RWPE2 (cell line): ENCODE data around the gene PRRC2A.

ENCODE experiments used
- ATAC-seq: fragments of 200-7000 bp; cut with Tn5 transposase; 3 replicates; pipeline ENCODE4 v1.9.1; 2021; ENCODE audit warnings: low read depth
- DNase-seq: peaks from one replicate; pipeline ENCODE4 v3.0.0-alpha.2; 2020; ENCODE audit warnings: low spot score
- H3K27ac ChIP-seq: fragments of 450-650 bp; 2 replicates; pipeline ENCODE4 v1.5.1; 2017; ENCODE audit warnings: mild to moderate bottlenecking; ENCODE audit not compliant: poor library complexity, severe bottlenecking
- H3K27me3 ChIP-seq: fragments of 250-450 bp; sonication (Bioruptor Pico); 2 replicates; pipeline ENCODE4 v1.5.1; 2021; ENCODE audit warnings: mild to moderate bottlenecking, moderate library complexity; ENCODE audit not compliant: insufficient read depth, poor library complexity, severe bottlenecking
- H3K36me3 ChIP-seq: fragments of 250-450 bp; sonication (Bioruptor Pico); 2 replicates; pipeline ENCODE4 v1.5.1; 2020; ENCODE audit warnings: low read depth, mild to moderate bottlenecking, moderate library complexity
- H3K4me1 ChIP-seq: fragments of 250-450 bp; sonication (Bioruptor Pico); 2 replicates; pipeline ENCODE4 v1.5.1; 2021; ENCODE audit warnings: mild to moderate bottlenecking, moderate library complexity; ENCODE audit not compliant: insufficient read depth, poor library complexity, severe bottlenecking
- H3K4me3 ChIP-seq: fragments of 250-450 bp; sonication (Bioruptor Pico); 2 replicates; pipeline ENCODE4 v1.5.1; 2021; ENCODE audit warnings: mild to moderate bottlenecking, moderate library complexity; ENCODE audit not compliant: severe bottlenecking
- H3K9me3 ChIP-seq: fragments of 250-450 bp; sonication (Bioruptor Pico); 2 replicates; pipeline ENCODE4 v1.5.1; 2021; ENCODE audit warnings: mild to moderate bottlenecking, moderate library complexity; ENCODE audit not compliant: severe bottlenecking
- TF ChIP-seq, protein P1 (sequence below): fragments of 450-650 bp; IDR thresholded peaks from one replicate; pipeline ENCODE4 v1.5.1; 2017; ENCODE audit warnings: mild to moderate bottlenecking, moderate library complexity; ENCODE audit not compliant: poor library complexity, severe bottlenecking

PRRC2A gene

DNA sequence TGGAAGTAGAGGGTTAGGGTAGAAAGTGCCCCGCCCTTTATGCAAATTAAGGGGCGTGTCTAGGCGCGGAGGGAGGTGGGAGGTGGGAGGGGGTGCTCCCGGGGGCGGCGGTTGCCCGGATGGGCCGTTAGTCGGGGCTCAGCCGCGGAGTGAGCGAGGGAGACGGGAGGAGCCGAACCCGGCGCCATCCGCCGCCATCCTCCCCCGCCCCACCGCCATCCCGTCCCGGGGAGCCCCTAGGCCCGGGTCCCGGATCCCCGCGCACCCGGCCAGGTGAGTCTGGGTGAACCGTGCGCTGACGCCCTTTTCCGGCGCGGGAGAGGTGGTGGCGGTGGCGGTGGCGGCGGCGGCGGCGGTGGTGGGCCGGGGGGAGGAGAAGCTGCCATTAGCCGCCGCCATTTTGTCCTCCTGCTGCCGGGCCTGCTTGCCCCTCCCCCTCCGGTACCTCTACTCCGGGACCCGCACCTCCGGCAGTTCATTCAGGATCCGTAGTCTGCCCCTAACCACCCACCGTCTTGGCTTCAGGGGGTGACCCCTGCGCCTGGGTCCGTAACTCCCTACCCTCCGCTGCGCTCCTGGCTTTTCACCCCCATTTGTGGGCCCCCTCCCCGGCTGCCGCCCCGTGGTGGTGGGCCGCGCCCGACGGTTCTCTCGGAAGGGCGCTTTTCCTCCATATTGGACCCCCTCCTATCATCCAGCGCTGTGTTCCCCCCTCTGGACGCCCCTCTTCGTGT is at the start of gene PRRC2A:
TSS of gene PRRC2A (plus strand) at position 130 of the 734 bp plus-strand sequence. CDS start 2,075 bp downstream, outside the sequence.
- Histone ChIP-seq H3K9me3 (no peaks in the 10 kb centered on the region), H3K27me3 (no peaks in the 10 kb centered on the region), H3K4me3 (peak within 1 kb of the TSS; percentile 84), H3K36me3 (peaks cover 44% of the 10 kb centered on the region), H3K4me1 (peaks cover 12% of the 10 kb centered on the region), H3K27ac (peak within 1 kb of the TSS; percentile 89)
- TF ChIP-seq, protein P1, sequence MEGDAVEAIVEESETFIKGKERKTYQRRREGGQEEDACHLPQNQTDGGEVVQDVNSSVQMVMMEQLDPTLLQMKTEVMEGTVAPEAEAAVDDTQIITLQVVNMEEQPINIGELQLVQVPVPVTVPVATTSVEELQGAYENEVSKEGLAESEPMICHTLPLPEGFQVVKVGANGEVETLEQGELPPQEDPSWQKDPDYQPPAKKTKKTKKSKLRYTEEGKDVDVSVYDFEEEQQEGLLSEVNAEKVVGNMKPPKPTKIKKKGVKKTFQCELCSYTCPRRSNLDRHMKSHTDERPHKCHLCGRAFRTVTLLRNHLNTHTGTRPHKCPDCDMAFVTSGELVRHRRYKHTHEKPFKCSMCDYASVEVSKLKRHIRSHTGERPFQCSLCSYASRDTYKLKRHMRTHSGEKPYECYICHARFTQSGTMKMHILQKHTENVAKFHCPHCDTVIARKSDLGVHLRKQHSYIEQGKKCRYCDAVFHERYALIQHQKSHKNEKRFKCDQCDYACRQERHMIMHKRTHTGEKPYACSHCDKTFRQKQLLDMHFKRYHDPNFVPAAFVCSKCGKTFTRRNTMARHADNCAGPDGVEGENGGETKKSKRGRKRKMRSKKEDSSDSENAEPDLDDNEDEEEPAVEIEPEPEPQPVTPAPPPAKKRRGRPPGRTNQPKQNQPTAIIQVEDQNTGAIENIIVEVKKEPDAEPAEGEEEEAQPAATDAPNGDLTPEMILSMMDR = no peak
- ATAC-seq = peak; percentile 73
- DNase-seq = peak; percentile 93

DNA sequence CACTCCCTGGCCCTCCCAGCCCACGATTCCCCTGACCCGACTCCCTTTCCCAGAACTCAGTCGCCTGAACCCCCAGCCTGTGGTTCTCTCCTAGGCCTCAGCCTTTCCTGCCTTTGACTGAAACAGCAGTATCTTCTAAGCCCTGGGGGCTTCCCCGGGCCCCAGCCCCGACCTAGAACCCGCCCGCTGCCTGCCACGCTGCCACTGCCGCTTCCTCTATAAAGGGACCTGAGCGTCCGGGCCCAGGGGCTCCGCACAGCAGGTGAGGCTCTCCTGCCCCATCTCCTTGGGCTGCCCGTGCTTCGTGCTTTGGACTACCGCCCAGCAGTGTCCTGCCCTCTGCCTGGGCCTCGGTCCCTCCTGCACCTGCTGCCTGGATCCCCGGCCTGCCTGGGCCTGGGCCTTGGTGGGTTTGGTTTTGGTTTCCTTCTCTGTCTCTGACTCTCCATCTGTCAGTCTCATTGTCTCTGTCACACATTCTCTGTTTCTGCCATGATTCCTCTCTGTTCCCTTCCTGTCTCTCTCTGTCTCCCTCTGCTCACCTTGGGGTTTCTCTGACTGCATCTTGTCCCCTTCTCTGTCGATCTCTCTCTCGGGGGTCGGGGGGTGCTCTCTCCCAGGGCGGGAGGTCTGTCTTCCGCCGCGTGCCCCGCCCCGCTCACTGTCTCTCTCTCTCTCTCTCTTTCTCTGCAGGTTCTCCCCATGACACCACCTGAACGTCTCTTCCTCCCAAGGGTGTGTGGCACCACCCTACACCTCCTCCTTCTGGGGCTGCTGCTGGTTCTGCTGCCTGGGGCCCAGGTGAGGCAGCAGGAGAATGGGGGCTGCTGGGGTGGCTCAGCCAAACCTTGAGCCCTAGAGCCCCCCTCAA is 48.2 kb upstream of the PRRC2A start, which contains the start of gene LTA:
TSS of gene LTA (plus strand) at position 249 of the 871 bp plus-strand sequence. CDS start at position 703, 454 bp downstream.
- no peak for ATAC-seq
- Histone ChIP-seq H3K27me3 (no peaks in the 10 kb centered on the region), H3K4me1 (no peaks in the 10 kb centered on the region), H3K9me3 (no peaks in the 10 kb centered on the region), H3K36me3 (no peaks in the 10 kb centered on the region), H3K27ac (no peak within 1 kb of the TSS), H3K4me3 (no peak within 1 kb of the TSS)
- TF ChIP-seq, protein P1 = no peak
- DNase-seq = no peak

DNA sequence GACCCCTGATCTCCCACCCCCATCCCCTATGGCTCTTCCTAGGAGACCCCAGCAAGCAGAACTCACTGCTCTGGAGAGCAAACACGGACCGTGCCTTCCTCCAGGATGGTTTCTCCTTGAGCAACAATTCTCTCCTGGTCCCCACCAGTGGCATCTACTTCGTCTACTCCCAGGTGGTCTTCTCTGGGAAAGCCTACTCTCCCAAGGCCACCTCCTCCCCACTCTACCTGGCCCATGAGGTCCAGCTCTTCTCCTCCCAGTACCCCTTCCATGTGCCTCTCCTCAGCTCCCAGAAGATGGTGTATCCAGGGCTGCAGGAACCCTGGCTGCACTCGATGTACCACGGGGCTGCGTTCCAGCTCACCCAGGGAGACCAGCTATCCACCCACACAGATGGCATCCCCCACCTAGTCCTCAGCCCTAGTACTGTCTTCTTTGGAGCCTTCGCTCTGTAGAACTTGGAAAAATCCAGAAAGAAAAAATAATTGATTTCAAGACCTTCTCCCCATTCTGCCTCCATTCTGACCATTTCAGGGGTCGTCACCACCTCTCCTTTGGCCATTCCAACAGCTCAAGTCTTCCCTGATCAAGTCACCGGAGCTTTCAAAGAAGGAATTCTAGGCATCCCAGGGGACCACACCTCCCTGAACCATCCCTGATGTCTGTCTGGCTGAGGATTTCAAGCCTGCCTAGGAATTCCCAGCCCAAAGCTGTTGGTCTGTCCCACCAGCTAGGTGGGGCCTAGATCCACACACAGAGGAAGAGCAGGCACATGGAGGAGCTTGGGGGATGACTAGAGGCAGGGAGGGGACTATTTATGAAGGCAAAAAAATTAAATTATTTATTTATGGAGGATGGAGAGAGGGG is 47.0 kb upstream of the PRRC2A start:
- Histone ChIP-seq H3K4me1 (peaks cover 6% of the 10 kb centered on the region), H3K27ac (no peak overlapping the region), H3K36me3 (no peaks in the 10 kb centered on the region), H3K27me3 (no peaks in the 10 kb centered on the region), H3K9me3 (no peaks in the 10 kb centered on the region), H3K4me3 (no peak overlapping the region)
- TF ChIP-seq, protein P1 = no peak
- ATAC-seq = no peak
- DNase-seq = no peak

DNA sequence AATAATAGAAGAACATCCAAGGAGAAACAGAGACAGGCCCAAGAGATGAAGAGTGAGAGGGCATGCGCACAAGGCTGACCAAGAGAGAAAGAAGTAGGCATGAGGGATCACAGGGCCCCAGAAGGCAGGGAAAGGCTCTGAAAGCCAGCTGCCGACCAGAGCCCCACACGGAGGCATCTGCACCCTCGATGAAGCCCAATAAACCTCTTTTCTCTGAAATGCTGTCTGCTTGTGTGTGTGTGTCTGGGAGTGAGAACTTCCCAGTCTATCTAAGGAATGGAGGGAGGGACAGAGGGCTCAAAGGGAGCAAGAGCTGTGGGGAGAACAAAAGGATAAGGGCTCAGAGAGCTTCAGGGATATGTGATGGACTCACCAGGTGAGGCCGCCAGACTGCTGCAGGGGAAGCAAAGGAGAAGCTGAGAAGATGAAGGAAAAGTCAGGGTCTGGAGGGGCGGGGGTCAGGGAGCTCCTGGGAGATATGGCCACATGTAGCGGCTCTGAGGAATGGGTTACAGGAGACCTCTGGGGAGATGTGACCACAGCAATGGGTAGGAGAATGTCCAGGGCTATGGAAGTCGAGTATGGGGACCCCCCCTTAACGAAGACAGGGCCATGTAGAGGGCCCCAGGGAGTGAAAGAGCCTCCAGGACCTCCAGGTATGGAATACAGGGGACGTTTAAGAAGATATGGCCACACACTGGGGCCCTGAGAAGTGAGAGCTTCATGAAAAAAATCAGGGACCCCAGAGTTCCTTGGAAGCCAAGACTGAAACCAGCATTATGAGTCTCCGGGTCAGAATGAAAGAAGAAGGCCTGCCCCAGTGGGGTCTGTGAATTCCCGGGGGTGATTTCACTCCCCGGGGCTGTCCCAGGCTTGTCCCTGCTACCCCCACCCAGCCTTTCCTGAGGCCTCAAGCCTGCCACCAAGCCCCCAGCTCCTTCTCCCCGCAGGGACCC is 46.1 kb upstream of the PRRC2A start:
- DNase-seq (no peak), ATAC-seq (no peak)
- Histone ChIP-seq H3K9me3 (no peaks in the 10 kb centered on the region), H3K4me3 (no peak overlapping the region), H3K27me3 (no peaks in the 10 kb centered on the region), H3K36me3 (no peaks in the 10 kb centered on the region), H3K4me1 (peaks cover 12% of the 10 kb centered on the region), H3K27ac (no peak overlapping the region)
- TF ChIP-seq, protein P1 = no peak
